ENCODE results near the gene SLC9A9. TPM values are rescaled to one million over a fixed set of nuclear protein-coding genes. Genes with fewer than 3 reads are reported as not detected.

Gene SLC9A9
- total and polyA plus RNA-seq, 9 of the 15 experiments (the other 6 are each of a cell fraction or from before 2014, with no cell fraction given), result 0.03 to 0.13 TPM; not detected in 7

DNA sequence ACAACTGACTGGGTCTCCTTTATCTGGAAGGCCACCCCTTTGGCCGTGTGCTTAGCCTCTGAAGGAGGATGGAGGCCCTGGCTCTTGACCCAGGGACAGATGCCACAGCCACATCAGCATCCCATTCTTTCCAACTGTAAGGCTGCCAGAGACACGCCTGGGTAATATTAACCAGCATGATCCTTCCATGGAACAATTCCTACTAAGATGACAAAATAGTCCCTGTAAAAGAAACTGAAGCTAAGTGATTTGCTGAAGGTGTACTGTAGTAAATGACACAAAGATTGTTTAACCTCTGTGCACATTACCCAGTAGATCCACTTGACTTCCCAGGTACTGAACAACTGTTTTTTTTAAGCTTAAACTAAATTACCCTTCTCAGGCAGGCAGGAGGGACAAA lies 352.7 kb downstream of the SLC9A9 start (continued):
- TF ChIP-seq RAD21 (CRISPR knock-in tag; conservative IDR thresholded peaks at IDR 0.05 in 1 of 2, IDR thresholded peaks at IDR 0.05 in 1 of 2), result no peak
- TF ChIP-seq, protein P1, sequence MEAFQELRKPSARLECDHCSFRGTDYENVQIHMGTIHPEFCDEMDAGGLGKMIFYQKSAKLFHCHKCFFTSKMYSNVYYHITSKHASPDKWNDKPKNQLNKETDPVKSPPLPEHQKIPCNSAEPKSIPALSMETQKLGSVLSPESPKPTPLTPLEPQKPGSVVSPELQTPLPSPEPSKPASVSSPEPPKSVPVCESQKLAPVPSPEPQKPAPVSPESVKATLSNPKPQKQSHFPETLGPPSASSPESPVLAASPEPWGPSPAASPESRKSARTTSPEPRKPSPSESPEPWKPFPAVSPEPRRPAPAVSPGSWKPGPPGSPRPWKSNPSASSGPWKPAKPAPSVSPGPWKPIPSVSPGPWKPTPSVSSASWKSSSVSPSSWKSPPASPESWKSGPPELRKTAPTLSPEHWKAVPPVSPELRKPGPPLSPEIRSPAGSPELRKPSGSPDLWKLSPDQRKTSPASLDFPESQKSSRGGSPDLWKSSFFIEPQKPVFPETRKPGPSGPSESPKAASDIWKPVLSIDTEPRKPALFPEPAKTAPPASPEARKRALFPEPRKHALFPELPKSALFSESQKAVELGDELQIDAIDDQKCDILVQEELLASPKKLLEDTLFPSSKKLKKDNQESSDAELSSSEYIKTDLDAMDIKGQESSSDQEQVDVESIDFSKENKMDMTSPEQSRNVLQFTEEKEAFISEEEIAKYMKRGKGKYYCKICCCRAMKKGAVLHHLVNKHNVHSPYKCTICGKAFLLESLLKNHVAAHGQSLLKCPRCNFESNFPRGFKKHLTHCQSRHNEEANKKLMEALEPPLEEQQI (IDR thresholded peaks at IDR 0.05), result no peak
- TF ChIP-seq NFYB (IDR thresholded peaks at IDR 0.05; ENCODE audit: extremely low read depth, insufficient read length), result no peak

DNA sequence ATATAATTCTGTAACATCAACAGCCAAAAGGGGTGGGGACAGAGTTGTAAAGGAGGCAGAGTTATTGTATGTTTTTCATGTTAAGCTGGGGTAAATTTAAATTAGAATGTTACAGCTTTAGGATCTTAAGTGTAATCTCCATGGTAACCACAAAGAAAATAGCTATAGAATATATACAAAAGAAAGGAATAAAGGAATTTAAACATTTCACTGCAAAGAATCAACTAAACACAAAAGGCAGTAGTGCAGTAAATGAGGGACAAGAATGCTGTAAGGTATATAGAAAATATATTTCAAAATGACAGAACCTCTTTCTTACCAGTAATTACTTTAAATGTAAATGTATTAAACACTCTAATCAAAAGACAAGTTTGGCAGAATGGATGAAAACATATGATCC lies 361.7 kb downstream of the SLC9A9 start:
- Histone ChIP-seq H3K4me3 (no peak overlapping the region), H3K9ac (ENCODE audit: insufficient read depth in 1 of 2, low read depth in 2 of 2, low read length in 2 of 2) (no peak overlapping the region), H3K4me1 (replicated peaks in 1 of 2; ENCODE audit: control insufficient read depth in 2 of 2, insufficient read depth in 2 of 2, low read length in 2 of 2) (no peaks in the 10 kb centered on the region), H3K9me3 (replicated peaks; ENCODE audit: control insufficient read depth, insufficient read depth, low read depth, low read length) (no peaks in the 10 kb centered on the region), H3K27me3 (ENCODE audit: control insufficient read depth in 2 of 2, insufficient read depth in 2 of 2, low read length in 2 of 2) (no peaks in the 10 kb centered on the region), H3K79me2 (ENCODE audit: control insufficient read depth, insufficient read depth, low read length) (no peaks in the 10 kb centered on the region), H3K27ac (ENCODE audit: extremely low read depth, low read depth, low read length) (no peak overlapping the region), H3K36me3 (ENCODE audit: control insufficient read depth, insufficient read depth, low read length) (no peaks in the 10 kb centered on the region), H4K20me1 (replicated peaks; ENCODE audit: control insufficient read depth, insufficient read depth, low read length) (no peaks in the 10 kb centered on the region), H2AFZ (ENCODE audit: low read depth, low read length) (no peak overlapping the region), H3K9me1 (ENCODE audit: control insufficient read depth, insufficient read depth, low read length) (no peaks in the 10 kb centered on the region), H3K4me2 (ENCODE audit: insufficient read depth, low read length) (no peak overlapping the region)
- in situ Hi-C loops (cut with MboI), result no loop called here
- DNase-seq (ENCODE audit: extremely low read depth in 1 of 4, low spot score in 3 of 4) (no peak), FAIRE-seq (no peak), ATAC-seq (no peak)
- ChIA-PET CTCF (ENCODE audit: low intra/inter-chr PET ratio) (no interaction called here), POLR2A (no interaction called here)
- intact Hi-C loops (cut with micrococcal nuclease), result no loop called here
- BruUV-seq (replicated peaks), result no TSS peak
- TF ChIP-seq, protein P2, sequence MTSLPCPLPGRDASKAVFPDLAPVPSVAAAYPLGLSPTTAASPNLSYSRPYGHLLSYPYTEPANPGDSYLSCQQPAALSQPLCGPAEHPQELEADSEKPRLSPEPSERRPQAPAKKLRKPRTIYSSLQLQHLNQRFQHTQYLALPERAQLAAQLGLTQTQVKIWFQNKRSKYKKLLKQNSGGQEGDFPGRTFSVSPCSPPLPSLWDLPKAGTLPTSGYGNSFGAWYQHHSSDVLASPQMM (CRISPR knock-in tag; IDR thresholded peaks at IDR 0.05), result no peak
- TF ChIP-seq FIP1L1 (IDR thresholded peaks at IDR 0.05; ENCODE audit: low read depth, low read length, poor library complexity, severe bottlenecking) (no peak), SMARCC2 (IDR thresholded peaks at IDR 0.05; ENCODE audit: low read depth) (no peak), ZNF589 (CRISPR knock-in tag; IDR thresholded peaks at IDR 0.05; ENCODE audit: low read depth) (no peak), ZNF507 (tag; conservative IDR thresholded peaks at IDR 0.05) (no peak), HDAC1 (IDR thresholded peaks at IDR 0.05) (no peak), ZNF699 (CRISPR knock-in tag; IDR thresholded peaks at IDR 0.05; ENCODE audit: insufficient replicate concordance) (no peak), TCF7L2 (IDR thresholded peaks at IDR 0.05; ENCODE audit: low read depth, low read length) (no peak), FOS (IDR thresholded peaks at IDR 0.05; ENCODE audit: extremely low read depth, insufficient read length) (no peak)
- TF ChIP-seq, protein P3, sequence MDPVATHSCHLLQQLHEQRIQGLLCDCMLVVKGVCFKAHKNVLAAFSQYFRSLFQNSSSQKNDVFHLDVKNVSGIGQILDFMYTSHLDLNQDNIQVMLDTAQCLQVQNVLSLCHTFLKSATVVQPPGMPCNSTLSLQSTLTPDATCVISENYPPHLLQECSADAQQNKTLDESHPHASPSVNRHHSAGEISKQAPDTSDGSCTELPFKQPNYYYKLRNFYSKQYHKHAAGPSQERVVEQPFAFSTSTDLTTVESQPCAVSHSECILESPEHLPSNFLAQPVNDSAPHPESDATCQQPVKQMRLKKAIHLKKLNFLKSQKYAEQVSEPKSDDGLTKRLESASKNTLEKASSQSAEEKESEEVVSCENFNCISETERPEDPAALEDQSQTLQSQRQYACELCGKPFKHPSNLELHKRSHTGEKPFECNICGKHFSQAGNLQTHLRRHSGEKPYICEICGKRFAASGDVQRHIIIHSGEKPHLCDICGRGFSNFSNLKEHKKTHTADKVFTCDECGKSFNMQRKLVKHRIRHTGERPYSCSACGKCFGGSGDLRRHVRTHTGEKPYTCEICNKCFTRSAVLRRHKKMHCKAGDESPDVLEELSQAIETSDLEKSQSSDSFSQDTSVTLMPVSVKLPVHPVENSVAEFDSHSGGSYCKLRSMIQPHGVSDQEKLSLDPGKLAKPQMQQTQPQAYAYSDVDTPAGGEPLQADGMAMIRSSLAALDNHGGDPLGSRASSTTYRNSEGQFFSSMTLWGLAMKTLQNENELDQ (CRISPR knock-in tag; IDR thresholded peaks at IDR 0.05; ENCODE audit: borderline replicate concordance), result no peak
- TF ChIP-seq, protein P4, sequence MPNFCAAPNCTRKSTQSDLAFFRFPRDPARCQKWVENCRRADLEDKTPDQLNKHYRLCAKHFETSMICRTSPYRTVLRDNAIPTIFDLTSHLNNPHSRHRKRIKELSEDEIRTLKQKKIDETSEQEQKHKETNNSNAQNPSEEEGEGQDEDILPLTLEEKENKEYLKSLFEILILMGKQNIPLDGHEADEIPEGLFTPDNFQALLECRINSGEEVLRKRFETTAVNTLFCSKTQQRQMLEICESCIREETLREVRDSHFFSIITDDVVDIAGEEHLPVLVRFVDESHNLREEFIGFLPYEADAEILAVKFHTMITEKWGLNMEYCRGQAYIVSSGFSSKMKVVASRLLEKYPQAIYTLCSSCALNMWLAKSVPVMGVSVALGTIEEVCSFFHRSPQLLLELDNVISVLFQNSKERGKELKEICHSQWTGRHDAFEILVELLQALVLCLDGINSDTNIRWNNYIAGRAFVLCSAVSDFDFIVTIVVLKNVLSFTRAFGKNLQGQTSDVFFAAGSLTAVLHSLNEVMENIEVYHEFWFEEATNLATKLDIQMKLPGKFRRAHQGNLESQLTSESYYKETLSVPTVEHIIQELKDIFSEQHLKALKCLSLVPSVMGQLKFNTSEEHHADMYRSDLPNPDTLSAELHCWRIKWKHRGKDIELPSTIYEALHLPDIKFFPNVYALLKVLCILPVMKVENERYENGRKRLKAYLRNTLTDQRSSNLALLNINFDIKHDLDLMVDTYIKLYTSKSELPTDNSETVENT (CRISPR knock-in tag; IDR thresholded peaks at IDR 0.05), result no peak
